Measurements from ENCODE around the gene CCR6. TPM values are rescaled to one million over a fixed set of nuclear protein-coding genes. Genes with fewer than 3 reads are reported as not detected.

Gene CCR6
- total and polyA plus RNA-seq, 2 donors (not counting 3 experiments of a cell fraction or from before 2014, with no cell fraction given): not detected

DNA sequence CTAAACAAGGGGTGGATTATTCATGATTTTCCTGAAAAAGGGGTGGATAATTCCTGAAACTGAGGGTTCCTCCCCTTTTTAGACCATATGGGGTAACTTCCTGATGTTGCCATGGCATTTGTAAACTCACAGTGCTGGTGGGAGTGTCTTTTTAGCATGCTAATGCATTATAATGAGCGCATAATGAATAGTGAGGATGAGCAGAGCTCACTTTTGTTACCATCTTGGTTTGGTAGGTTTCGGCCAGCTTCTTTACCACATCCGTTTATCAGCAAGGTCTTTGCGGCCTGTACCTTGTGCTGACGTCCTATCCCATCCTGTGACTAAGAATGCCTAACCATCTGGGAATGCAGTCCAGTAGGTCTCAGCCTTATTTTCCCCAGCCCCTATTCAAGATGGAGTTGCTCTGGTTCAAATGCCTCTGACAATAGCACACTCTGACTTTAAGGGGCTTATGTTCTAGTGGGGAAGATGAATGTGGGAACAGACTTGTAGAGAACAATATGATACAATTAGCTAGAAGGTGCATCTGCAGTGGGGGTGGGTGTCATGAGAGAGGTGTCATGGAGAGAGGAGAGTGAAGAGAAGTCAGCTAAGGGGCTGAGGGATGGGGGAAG, 39.1 kb downstream of the CCR6 start:
- dilution Hi-C loops (cut with MboI; ENCODE audit: extremely low pct_ligation_motif_present, low sequenced_read_pairs) (no loop called here), intact Hi-C loops (cut with micrococcal nuclease) (loop anchor here (5.0 kb wide), 1 partner anchor 405 kb away; no protein-coding TSS in a partner anchor)
- ChIA-PET CTCF (no interaction called here), POLR2A (no interaction called here)
- Histone ChIP-seq H3K4me2 (ENCODE audit: insufficient read depth, low read length) (no peak overlapping the region), H3K9me1 (replicated peaks; ENCODE audit: control insufficient read depth, extremely low read depth, insufficient read depth, low read length) (no peaks in the 10 kb centered on the region), H3K79me2 (ENCODE audit: control insufficient read depth, insufficient read depth, low read length) (no peaks in the 10 kb centered on the region), H3K4me3 (replicated peaks in 1 of 3; ENCODE audit: insufficient read depth in 1 of 3, low read depth in 1 of 3, low read length in 3 of 3) (no peak overlapping the region), H3K9me3 (replicated peaks; ENCODE audit: control insufficient read depth, insufficient read depth, low read length) (no peaks in the 10 kb centered on the region), H4K20me1 (replicated peaks; ENCODE audit: control insufficient read depth, extremely low read depth, insufficient read depth, low read length) (no peaks in the 10 kb centered on the region), H3K9ac (replicated peaks; ENCODE audit: extremely low read depth, insufficient read depth, low read length) (no peak overlapping the region), H3K36me3 (ENCODE audit: control insufficient read depth in 2 of 2, extremely low read depth in 1 of 2, insufficient read depth in 2 of 2, low read length in 2 of 2) (no peaks in the 10 kb centered on the region), H3K27me3 (ENCODE audit: control insufficient read depth in 2 of 2, insufficient read depth in 2 of 2, low read length in 2 of 2) (peaks cover 0 to 1% of the 10 kb centered on the region in 2 experiments), H3K27ac (ENCODE audit: insufficient read depth, low read depth, low read length) (no peak overlapping the region), H2AFZ (ENCODE audit: low read depth, low read length) (no peak overlapping the region), H3K4me1 (ENCODE audit: control insufficient read depth, extremely low read depth, insufficient read depth, low read length) (no peaks in the 10 kb centered on the region)
- FAIRE-seq (no peak), DNase-seq (ENCODE audit: low read depth, low spot score) (no peak)
- BruUV-seq (replicated peaks): no TSS peak
- no peak for TF ChIP-seq JUN (IDR thresholded peaks at IDR 0.05; ENCODE audit: borderline replicate concordance, insufficient read depth, insufficient read length, low read depth)
- no peak for TF ChIP-seq FOS (IDR thresholded peaks at IDR 0.05; ENCODE audit: borderline replicate concordance, insufficient read depth, low read length)
- no peak for TF ChIP-seq EZH2 (IDR thresholded peaks at IDR 0.05; ENCODE audit: borderline replicate concordance, low read depth, low read length, severe bottlenecking)
- TF ChIP-seq, protein P1, sequence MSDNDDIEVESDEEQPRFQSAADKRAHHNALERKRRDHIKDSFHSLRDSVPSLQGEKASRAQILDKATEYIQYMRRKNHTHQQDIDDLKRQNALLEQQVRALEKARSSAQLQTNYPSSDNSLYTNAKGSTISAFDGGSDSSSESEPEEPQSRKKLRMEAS (IDR thresholded peaks at IDR 0.05; ENCODE audit: insufficient read depth, insufficient read length): no peak
- no peak for TF ChIP-seq GATA2 (IDR thresholded peaks at IDR 0.05; ENCODE audit: insufficient read depth, insufficient read length, low read depth, low read length)
- no peak for TF ChIP-seq POLR2AphosphoS5 (IDR thresholded peaks at IDR 0.05; ENCODE audit: insufficient read depth, low read depth, low read length)
- TF ChIP-seq, protein P2, sequence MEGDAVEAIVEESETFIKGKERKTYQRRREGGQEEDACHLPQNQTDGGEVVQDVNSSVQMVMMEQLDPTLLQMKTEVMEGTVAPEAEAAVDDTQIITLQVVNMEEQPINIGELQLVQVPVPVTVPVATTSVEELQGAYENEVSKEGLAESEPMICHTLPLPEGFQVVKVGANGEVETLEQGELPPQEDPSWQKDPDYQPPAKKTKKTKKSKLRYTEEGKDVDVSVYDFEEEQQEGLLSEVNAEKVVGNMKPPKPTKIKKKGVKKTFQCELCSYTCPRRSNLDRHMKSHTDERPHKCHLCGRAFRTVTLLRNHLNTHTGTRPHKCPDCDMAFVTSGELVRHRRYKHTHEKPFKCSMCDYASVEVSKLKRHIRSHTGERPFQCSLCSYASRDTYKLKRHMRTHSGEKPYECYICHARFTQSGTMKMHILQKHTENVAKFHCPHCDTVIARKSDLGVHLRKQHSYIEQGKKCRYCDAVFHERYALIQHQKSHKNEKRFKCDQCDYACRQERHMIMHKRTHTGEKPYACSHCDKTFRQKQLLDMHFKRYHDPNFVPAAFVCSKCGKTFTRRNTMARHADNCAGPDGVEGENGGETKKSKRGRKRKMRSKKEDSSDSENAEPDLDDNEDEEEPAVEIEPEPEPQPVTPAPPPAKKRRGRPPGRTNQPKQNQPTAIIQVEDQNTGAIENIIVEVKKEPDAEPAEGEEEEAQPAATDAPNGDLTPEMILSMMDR (IDR thresholded peaks at IDR 0.05; ENCODE audit: extremely low read depth in 1 of 2, insufficient read depth in 1 of 2, low read depth in 1 of 2, low read length in 2 of 2): no peak
- no peak for TF ChIP-seq MYC (IDR thresholded peaks at IDR 0.05; ENCODE audit: low read depth, low read length)
- no peak for TF ChIP-seq POLR2A (IDR thresholded peaks at IDR 0.05; ENCODE audit: low read depth, low read length)

Data from endothelial cell of umbilical vein (primary cell).